Stimulated activated naive B cell treated with anti-CD40 and anti-IgM and Interleukin-4, amounts not matched to agents 10 μg/mL and 1 μg/mL and 100 μg/mL, for 72 hours (primary cell): ENCODE data around the gene ZRANB2.
A peak's percentile ranks its signal among the peaks of the same experiment; 100 is the strongest.

Experiments
- ATAC-seq, 2 donors: fragments of 150-1000 bp; cut with Tn5 transposase; replicated peaks; 2 replicates each; pipeline ENCODE4 v1.10.0; 2021; ENCODE audit warnings: moderate library complexity in 1 of 2
- DNase-seq: peaks from one replicate; pipeline ENCODE4 v3.0.0; 2021
- H3K27ac Mint-ChIP-seq: one replicate; pipeline ENCODE4 v1.8.0; 2022; ENCODE audit warnings: mild to moderate bottlenecking, mixed read lengths
- H3K27me3 Mint-ChIP-seq, 2 donors: one replicate each; pipeline ENCODE4 v1.8.0; 2022; ENCODE audit warnings: mixed read lengths in 2 of 2
- H3K36me3 Mint-ChIP-seq, 2 donors: one replicate each; pipeline ENCODE4 v1.8.0; 2022; ENCODE audit warnings: mixed read lengths in 2 of 2, mild to moderate bottlenecking in 1 of 2
- H3K4me1 Mint-ChIP-seq, 2 donors: one replicate each; pipeline ENCODE4 v1.8.0; 2022; ENCODE audit warnings: mixed read lengths in 2 of 2, mild to moderate bottlenecking in 1 of 2
- H3K4me3 Mint-ChIP-seq, 2 donors: one replicate each; pipeline ENCODE4 v1.8.0; 2022; ENCODE audit warnings: mild to moderate bottlenecking in 2 of 2, mixed read lengths in 2 of 2, moderate library complexity in 1 of 2
- H3K9me3 Mint-ChIP-seq, 2 donors: one replicate each; pipeline ENCODE4 v1.8.0; 2022; ENCODE audit warnings: mixed read lengths in 2 of 2, mild to moderate bottlenecking in 1 of 2

Gene ZRANB2

GRCh38 chr1:71047635-71048607, 32.9 kb downstream of the ZRANB2 start, which contains the start of gene PTGER3:
Gene PTGER3 (minus strand): TSS chr1:71047816. CDS start chr1:71047577, 239 bp downstream.
- DNase-seq (peak; percentile 2), ATAC-seq (peak; percentile 47 to 55)
- Mint-ChIP-seq H3K4me1 (peaks cover 14 to 22% of the 10 kb centered on the region in 2 donors), H3K36me3 (peaks cover 0 to 1% of the 10 kb centered on the region in 2 donors), H3K27me3 (peaks cover 36 to 46% of the 10 kb centered on the region in 2 donors), H3K9me3 (no peaks in the 10 kb centered on the region), H3K27ac (peak within 1 kb of the TSS; percentile 31), H3K4me3 (peak within 1 kb of the TSS; percentile 78 to 85)

DNA sequence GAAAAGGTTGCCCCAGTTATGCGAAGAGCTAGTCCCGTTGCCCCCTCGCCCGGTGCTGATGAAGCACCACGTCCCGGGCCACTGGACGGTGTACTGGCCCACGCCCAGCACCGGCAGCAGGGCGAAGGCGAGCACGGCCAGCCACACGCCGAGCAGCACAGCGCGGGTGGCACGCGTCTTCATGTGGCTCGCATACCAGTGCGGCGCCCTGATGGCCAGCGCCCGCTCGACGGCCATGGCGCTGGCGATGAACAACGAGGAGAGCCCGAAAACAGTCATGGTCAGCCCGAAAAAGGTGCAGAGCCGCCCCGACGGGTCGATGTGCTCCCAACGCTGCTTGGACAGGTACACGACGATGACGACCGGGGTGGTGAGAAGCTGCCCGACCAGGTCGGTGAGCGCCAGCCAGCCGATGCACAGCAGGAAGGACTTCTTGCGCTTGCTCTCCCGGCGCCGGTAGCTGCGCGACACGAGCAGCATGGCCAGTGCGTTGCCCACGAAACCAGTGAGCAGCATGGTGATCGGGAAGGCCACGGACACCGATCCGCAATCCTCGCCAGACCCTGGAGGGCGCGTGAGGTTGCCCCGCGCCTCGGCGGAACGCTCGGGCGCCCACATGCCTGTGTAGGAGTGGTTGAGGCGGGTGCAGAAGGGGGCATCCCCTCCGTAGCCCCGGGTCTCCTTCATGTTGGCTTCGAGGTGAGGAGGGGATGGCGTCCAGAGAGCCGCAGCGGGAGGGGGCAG, 33.8 kb downstream of the ZRANB2 start:
- Mint-ChIP-seq H3K27ac (peak overlapping the region; percentile 31), H3K27me3 (peaks cover 36 to 46% of the 10 kb centered on the region in 2 donors), H3K9me3 (no peaks in the 10 kb centered on the region), H3K36me3 (peaks cover 0 to 1% of the 10 kb centered on the region in 2 donors), H3K4me3 (peak overlapping the region; percentile 78 to 85), H3K4me1 (peaks cover 13 to 20% of the 10 kb centered on the region in 2 donors)
- DNase-seq (peak; percentile 2), ATAC-seq (peak; percentile 45 to 50)

DNA sequence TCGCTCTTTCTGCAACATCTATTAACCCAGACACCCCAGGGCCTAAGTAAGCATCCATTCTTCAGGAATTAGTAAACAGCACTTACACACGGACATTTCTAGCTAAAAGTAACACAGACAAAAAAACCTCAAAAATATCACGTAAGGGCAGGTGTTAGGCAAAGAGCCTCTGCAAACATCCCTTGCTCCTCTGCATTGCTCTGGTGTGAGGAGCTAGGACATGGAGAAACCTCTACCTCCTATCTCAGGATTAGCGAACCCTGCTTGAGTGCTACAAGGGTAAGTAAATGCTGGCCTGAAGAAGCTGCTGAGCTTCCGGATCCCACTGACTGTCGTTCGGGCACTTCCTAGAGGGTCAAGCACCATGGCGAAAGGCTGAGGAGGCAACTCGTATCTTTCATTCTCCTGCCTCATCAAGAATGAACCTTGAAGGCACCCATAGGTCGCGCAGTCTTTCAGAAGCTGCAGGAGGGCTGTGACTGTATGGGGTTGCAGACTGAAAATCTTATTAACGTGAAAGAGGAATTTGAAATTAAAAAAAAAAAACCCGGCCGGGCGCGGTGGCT, 35.3 kb downstream of the ZRANB2 start:
- Mint-ChIP-seq H3K4me1 (peaks cover 13 to 20% of the 10 kb centered on the region in 2 donors), H3K27ac (no peak overlapping the region), H3K27me3 (peaks cover 39 to 57% of the 10 kb centered on the region in 2 donors), H3K36me3 (peaks cover 0 to 1% of the 10 kb centered on the region in 2 donors), H3K9me3 (no peaks in the 10 kb centered on the region), H3K4me3 (peak overlapping the region in 1 of 2 donors; percentile 36)
- no peak for DNase-seq
- no peak for ATAC-seq

DNA sequence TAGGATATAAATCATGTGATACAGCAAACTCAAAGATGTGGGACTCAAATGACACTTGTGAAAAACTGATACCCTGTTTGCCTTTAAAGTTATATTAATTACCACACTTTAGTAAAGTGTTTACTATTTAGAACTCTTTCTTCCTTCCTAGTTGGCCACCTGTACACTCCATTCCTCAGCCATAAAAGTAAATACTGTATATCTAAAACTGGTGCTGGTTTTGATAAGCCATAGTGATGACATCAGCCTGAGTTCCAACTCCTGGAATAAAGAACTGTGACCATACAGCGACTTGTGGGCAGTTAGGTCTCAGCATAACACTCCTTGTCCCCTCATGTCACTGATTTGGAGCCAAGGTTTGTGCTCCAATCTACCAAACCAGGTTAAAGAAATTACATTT, 36.0 kb downstream of the ZRANB2 start:
- Mint-ChIP-seq H3K27me3 (peaks cover 39 to 59% of the 10 kb centered on the region in 2 donors), H3K36me3 (peaks cover 0 to 1% of the 10 kb centered on the region in 2 donors)

GRCh38 chr1:71043065-71043464, 37.8 kb downstream of the ZRANB2 start:
- Mint-ChIP-seq H3K9me3 (no peaks in the 10 kb centered on the region), H3K36me3 (peaks cover 0 to 1% of the 10 kb centered on the region in 2 donors), H3K4me3 (no peak overlapping the region), H3K4me1 (peaks cover 9 to 18% of the 10 kb centered on the region in 2 donors), H3K27me3 (peaks cover 43 to 59% of the 10 kb centered on the region in 2 donors), H3K27ac (no peak overlapping the region)
- ATAC-seq (no peak), DNase-seq (no peak)

More for the DNA sequence above, 36.0 kb downstream of the ZRANB2 start:
- ATAC-seq, result no peak
- DNase-seq, result no peak
- H3K27ac Mint-ChIP-seq, result no peak overlapping the region
- H3K4me1 Mint-ChIP-seq, result peaks cover 11 to 20% of the 10 kb centered on the region in 2 donors
- no peaks in the 10 kb centered on the region for H3K9me3 Mint-ChIP-seq
- H3K4me3 Mint-ChIP-seq, result no peak overlapping the region

GRCh38 chr1:71041806-71042205, 39.0 kb downstream of the ZRANB2 start:
- ATAC-seq, result no peak
- Mint-ChIP-seq H3K4me3 (no peak overlapping the region), H3K36me3 (peaks cover 0 to 1% of the 10 kb centered on the region in 2 donors), H3K4me1 (peaks cover 5 to 6% of the 10 kb centered on the region in 2 donors), H3K9me3 (no peaks in the 10 kb centered on the region), H3K27me3 (peaks cover 36 to 52% of the 10 kb centered on the region in 2 donors), H3K27ac (no peak overlapping the region)
- DNase-seq, result no peak

- H3K27ac Mint-ChIP-seq, result no peak overlapping the region
- ATAC-seq (no peak), DNase-seq (no peak)
- no peaks in the 10 kb centered on the region for H3K9me3 Mint-ChIP-seq
- H3K4me3 Mint-ChIP-seq, result no peak overlapping the region
- no peaks in the 10 kb centered on the region for H3K36me3 Mint-ChIP-seq
- peaks cover 24 to 41% of the 10 kb centered on the region in 2 donors for H3K27me3 Mint-ChIP-seq
- H3K4me1 Mint-ChIP-seq, result no peaks in the 10 kb centered on the region
Observed at GRCh38 chr1:71039661-71040262, 41.1 kb downstream of the ZRANB2 start.

DNA sequence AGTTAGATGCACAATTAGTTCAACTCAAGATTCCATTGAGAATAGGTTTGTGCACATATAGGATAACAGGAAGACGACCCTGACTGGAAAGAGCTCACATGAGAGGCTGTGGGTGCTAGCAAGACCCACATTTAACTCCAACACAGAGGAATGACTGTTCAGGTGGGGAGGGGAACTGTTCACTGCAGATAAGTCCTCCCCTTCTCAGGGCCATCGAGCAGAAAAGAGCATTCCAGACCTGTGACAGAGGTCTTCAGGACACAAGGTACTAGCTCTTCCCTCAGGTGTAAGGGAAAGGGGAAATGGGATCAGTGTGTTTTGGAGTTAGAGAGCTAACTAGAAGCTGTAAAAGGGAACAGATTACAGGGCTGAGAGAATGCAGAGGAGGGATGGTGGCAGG, 41.9 kb downstream of the ZRANB2 start:
- peaks cover 23 to 41% of the 10 kb centered on the region in 2 donors for H3K27me3 Mint-ChIP-seq

DNA sequence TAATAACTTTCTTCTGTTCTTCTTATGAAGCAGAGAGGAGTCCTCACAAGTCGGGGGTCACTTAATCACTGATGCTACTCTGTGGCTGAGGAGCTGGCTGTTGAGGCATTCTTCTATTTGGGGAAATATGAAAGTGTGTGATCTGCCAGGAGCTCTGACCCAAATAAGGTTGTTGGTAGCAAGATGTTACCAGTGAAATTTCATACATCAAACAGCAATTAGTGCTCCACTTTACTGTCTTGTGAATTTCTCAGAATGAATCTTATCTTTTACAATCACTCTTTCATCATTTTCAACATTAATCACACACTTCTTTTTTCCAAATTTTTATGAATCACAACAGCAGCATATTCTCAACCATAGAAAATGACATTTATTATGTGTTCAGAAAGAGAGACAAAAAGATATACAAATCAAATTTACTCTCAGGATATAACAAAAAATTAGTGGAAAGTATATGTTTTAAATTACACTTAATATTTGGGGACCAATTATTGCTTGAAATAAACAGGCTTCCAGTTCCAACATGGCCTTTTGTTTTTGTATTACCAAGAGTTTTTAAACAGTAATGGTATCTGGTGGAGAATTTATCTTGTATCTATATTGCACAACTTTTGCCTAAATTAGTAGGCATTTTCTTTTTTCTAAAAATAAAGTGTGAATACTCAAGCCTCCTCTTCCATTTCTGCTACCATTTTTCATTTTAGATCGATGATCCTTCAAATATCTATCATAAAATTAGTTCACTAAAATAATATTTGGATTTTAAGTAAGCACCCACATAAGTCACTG, 42.8 kb downstream of the ZRANB2 start:
- Mint-ChIP-seq H3K36me3 (no peaks in the 10 kb centered on the region), H3K4me1 (no peaks in the 10 kb centered on the region), H3K4me3 (no peak overlapping the region), H3K9me3 (no peaks in the 10 kb centered on the region), H3K27ac (no peak overlapping the region), H3K27me3 (peaks cover 23 to 47% of the 10 kb centered on the region in 2 donors)
- DNase-seq (no peak), ATAC-seq (no peak)

More for the DNA sequence above, 41.9 kb downstream of the ZRANB2 start:
- ATAC-seq (no peak), DNase-seq (no peak)
- no peak overlapping the region for H3K27ac Mint-ChIP-seq
- H3K4me1 Mint-ChIP-seq, result no peaks in the 10 kb centered on the region
- H3K4me3 Mint-ChIP-seq, result no peak overlapping the region
- H3K9me3 Mint-ChIP-seq, result no peaks in the 10 kb centered on the region
- no peaks in the 10 kb centered on the region for H3K36me3 Mint-ChIP-seq

GRCh38 chr1:71037066-71037465, 43.8 kb downstream of the ZRANB2 start:
- H3K36me3 Mint-ChIP-seq, result no peaks in the 10 kb centered on the region

GRCh38 chr1:71033136-71033535, 47.7 kb downstream of the ZRANB2 start:
- Mint-ChIP-seq H3K4me3 (no peak overlapping the region), H3K36me3 (no peaks in the 10 kb centered on the region), H3K4me1 (no peaks in the 10 kb centered on the region), H3K9me3 (no peaks in the 10 kb centered on the region), H3K27ac (no peak overlapping the region), H3K27me3 (peaks cover 16 to 22% of the 10 kb centered on the region in 2 donors)
- DNase-seq (no peak), ATAC-seq (no peak)

More at GRCh38 chr1:71037066-71037465, 43.8 kb downstream of the ZRANB2 start:
- Mint-ChIP-seq H3K4me1 (no peaks in the 10 kb centered on the region), H3K4me3 (no peak overlapping the region), H3K27me3 (peaks cover 23 to 49% of the 10 kb centered on the region in 2 donors), H3K9me3 (no peaks in the 10 kb centered on the region), H3K27ac (no peak overlapping the region)
- ATAC-seq, result no peak
- no peak for DNase-seq

GRCh38 chr1:71031426-71031825, 49.4 kb downstream of the ZRANB2 start:
- Mint-ChIP-seq H3K27me3 (peaks cover 16 to 17% of the 10 kb centered on the region in 2 donors), H3K36me3 (no peaks in the 10 kb centered on the region), H3K4me1 (no peaks in the 10 kb centered on the region), H3K27ac (no peak overlapping the region), H3K9me3 (no peaks in the 10 kb centered on the region), H3K4me3 (no peak overlapping the region)
- no peak for DNase-seq
- ATAC-seq, result no peak

DNA sequence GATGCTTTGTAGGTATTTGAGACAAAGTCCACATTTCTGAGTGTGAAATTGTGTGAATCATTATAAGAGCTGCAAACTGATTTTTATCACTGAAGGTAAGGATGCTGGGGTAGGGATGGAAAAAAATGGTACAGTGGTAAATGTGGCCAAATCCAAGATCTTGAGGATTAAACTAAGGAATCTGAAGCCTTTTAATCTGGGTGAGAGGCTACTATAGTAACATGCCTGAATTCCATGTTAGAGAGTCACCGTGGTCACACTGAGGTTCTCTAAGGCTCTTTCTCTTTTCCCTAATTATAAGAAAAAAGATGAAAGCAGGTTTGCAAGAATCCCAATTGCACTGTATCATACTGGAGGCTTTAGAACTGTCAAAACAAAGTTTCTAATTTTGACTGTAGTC, 50.8 kb downstream of the ZRANB2 start:
- no peaks in the 10 kb centered on the region for H3K9me3 Mint-ChIP-seq
- no peak overlapping the region for H3K27ac Mint-ChIP-seq
- ATAC-seq (no peak), DNase-seq (no peak)
- H3K27me3 Mint-ChIP-seq, result peaks cover 7 to 9% of the 10 kb centered on the region in 2 donors
- H3K36me3 Mint-ChIP-seq, result no peaks in the 10 kb centered on the region
- H3K4me1 Mint-ChIP-seq, result no peaks in the 10 kb centered on the region
- H3K4me3 Mint-ChIP-seq, result no peak overlapping the region
